Caco-2 (cell line): ENCODE data around the gene ECE2. TPM values are rescaled to one million over a fixed set of nuclear protein-coding genes. Genes with fewer than 3 reads are reported as not detected.

Source experiments
- BruUV-seq: library from RNA; stranded (reverse); fragments of 400-500 nt; replicated peaks from 2 replicates; lab custom pipeline; 2021; lab: Mats Ljungman, UMichigan
- CTCF ChIA-PET: fragments of 300-600 bp; sonication (Branson Sonifier 250); formaldehyde crosslinking; loops from one replicate; lab custom pipeline; 2022; ENCODE audit warnings: antibody characterized with exemption; lab: Charles Lee
- POLR2A ChIA-PET: fragments of 300-600 bp; sonication (Branson Sonifier 250); formaldehyde crosslinking; loops from one replicate; lab custom pipeline; 2022; ENCODE audit warnings: antibody characterized with exemption; lab: Charles Lee
- DNase-seq, 2 experiments: peaks; one replicate each; pipeline versions ENCODE4 v3.0.0 to v3.0.0-alpha.2; 2020 to 2022
- H3K27me3 ChIP-seq: replicated peaks from 2 replicates; pipeline ENCODE4 v1.6.0; 2011; ENCODE audit warnings: low read length; ENCODE audit not compliant: control insufficient read depth, insufficient read depth
- H3K36me3 ChIP-seq: 2 replicates; pipeline ENCODE4 v1.5.1; 2011; ENCODE audit warnings: low read length; ENCODE audit not compliant: control insufficient read depth, insufficient read depth
- H3K4me1 ChIP-seq: fragments of 250-450 bp; sonication (Bioruptor Pico); 2 replicates; pipeline ENCODE4 v1.5.1; 2020; ENCODE audit warnings: mild to moderate bottlenecking
- H3K4me3 ChIP-seq: 2 replicates; pipeline ENCODE4 v1.5.1; 2011; ENCODE audit warnings: low read depth, mild to moderate bottlenecking, control low read depth, low read length
- H3K9me3 ChIP-seq: fragments of 250-450 bp; sonication (Bioruptor Pico); 2 replicates; pipeline ENCODE4 v1.5.1; 2020; ENCODE audit warnings: mild to moderate bottlenecking, moderate library complexity
- H3K27ac Mint-ChIP-seq: one replicate; pipeline ENCODE4 v1.8.0; 2022; ENCODE audit warnings: mixed read lengths; ENCODE audit not compliant: unreplicated experiment
- H3K27me3 Mint-ChIP-seq: one replicate; pipeline ENCODE4 v1.8.0; 2022; ENCODE audit warnings: mixed read lengths; ENCODE audit not compliant: insufficient read depth, unreplicated experiment
- H3K36me3 Mint-ChIP-seq: one replicate; pipeline ENCODE4 v1.8.0; 2022; ENCODE audit warnings: mild to moderate bottlenecking, mixed read lengths; ENCODE audit not compliant: insufficient read depth, unreplicated experiment
- H3K4me1 Mint-ChIP-seq: one replicate; pipeline ENCODE4 v1.8.0; 2022; ENCODE audit warnings: low read depth, mixed read lengths; ENCODE audit not compliant: unreplicated experiment
- H3K4me3 Mint-ChIP-seq: one replicate; pipeline ENCODE4 v1.8.0; 2022; ENCODE audit warnings: mild to moderate bottlenecking, moderate library complexity, mixed read lengths; ENCODE audit not compliant: unreplicated experiment
- H3K9me3 Mint-ChIP-seq: one replicate; pipeline ENCODE4 v1.8.0; 2022; ENCODE audit warnings: mixed read lengths; ENCODE audit not compliant: unreplicated experiment
- intact Hi-C: fragments of 100-400 bp; cut with micrococcal nuclease; formaldehyde crosslinking; loops from one replicate; pipeline ENCODE4 v1.10.0; 2022; ENCODE audit not compliant: unreplicated experiment
- total RNA-seq: library from RNA; stranded (reverse); gene quantifications from 2 replicates; pipeline ENCODE4 v1.2.3, GENCODE V29; 2022
- TF ChIP-seq, protein P1 (sequence below), 2 experiments: fragments of 200-600 bp in 1 of 2; IDR thresholded peaks; 1 replicate in 1 of 2; 2 replicates in 1 of 2; pipeline versions ENCODE4 v1.5.1 to v1.8.0; 2011 to 2022; ENCODE audit warnings: antibody characterized with exemption in 1 of 2, control low read depth in 1 of 2, inconsistent platforms in 1 of 2, low read depth in 1 of 2, low read length in 1 of 2, mild to moderate bottlenecking in 1 of 2, moderate library complexity in 1 of 2; ENCODE audit not compliant: insufficient read depth in 1 of 2, severe bottlenecking in 1 of 2, unreplicated experiment in 1 of 2

ECE2 gene
- total RNA-seq, 1 experiment from 2014 or later, result not detected

GRCh38 chr3:184296616-184297015 is 20.8 kb downstream of the ECE2 start:
- Mint-ChIP-seq H3K27me3 (no peaks in the 10 kb centered on the region), H3K4me1 (no peaks in the 10 kb centered on the region), H3K27ac (no peak overlapping the region), H3K36me3 (peaks cover 31% of the 10 kb centered on the region), H3K9me3 (no peaks in the 10 kb centered on the region), H3K4me3 (no peak overlapping the region)
- POLR2A ChIA-PET, result no interaction called here
- Histone ChIP-seq H3K36me3 (no peaks in the 10 kb centered on the region), H3K4me3 (no peak overlapping the region), H3K4me1 (peaks cover 6% of the 10 kb centered on the region; the same call in 1 of the 2 replicates), H3K27me3 (no peaks in the 10 kb centered on the region), H3K9me3 (no peaks in the 10 kb centered on the region)
- CTCF ChIA-PET, result no interaction called here
- no TSS peak for BruUV-seq
- TF ChIP-seq, protein P1, sequence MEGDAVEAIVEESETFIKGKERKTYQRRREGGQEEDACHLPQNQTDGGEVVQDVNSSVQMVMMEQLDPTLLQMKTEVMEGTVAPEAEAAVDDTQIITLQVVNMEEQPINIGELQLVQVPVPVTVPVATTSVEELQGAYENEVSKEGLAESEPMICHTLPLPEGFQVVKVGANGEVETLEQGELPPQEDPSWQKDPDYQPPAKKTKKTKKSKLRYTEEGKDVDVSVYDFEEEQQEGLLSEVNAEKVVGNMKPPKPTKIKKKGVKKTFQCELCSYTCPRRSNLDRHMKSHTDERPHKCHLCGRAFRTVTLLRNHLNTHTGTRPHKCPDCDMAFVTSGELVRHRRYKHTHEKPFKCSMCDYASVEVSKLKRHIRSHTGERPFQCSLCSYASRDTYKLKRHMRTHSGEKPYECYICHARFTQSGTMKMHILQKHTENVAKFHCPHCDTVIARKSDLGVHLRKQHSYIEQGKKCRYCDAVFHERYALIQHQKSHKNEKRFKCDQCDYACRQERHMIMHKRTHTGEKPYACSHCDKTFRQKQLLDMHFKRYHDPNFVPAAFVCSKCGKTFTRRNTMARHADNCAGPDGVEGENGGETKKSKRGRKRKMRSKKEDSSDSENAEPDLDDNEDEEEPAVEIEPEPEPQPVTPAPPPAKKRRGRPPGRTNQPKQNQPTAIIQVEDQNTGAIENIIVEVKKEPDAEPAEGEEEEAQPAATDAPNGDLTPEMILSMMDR (IDR thresholded peaks at IDR 0.05; ENCODE audit: insufficient read depth in 1 of 2, low read depth in 1 of 2, low read length in 1 of 2, severe bottlenecking in 1 of 2, unreplicated experiment in 1 of 2), result no peak
- no peak for DNase-seq
- intact Hi-C loops, result no loop called here

GRCh38 chr3:184298759-184299487 is 23.1 kb downstream of the ECE2 start, which contains the start of gene PSMD2:
Gene PSMD2, plus strand, starts transcription at chr3:184299241. Its CDS starts 26 bp downstream, at chr3:184299267.
- Mint-ChIP-seq H3K4me3 (peak within 1 kb of the TSS; percentile 81), H3K27me3 (no peaks in the 10 kb centered on the region), H3K36me3 (peaks cover 45% of the 10 kb centered on the region), H3K9me3 (no peaks in the 10 kb centered on the region), H3K27ac (peak within 1 kb of the TSS; percentile 80), H3K4me1 (no peaks in the 10 kb centered on the region)
- ChIA-PET POLR2A (no interaction called here), CTCF (interaction anchor here (0.6 kb wide), 1 partner anchor 403 kb away, joined by 12 read pairs; no protein-coding TSS in a partner anchor)
- peak; percentile 97 for DNase-seq
- H3K36me3 ChIP-seq, result peaks cover 5% of the 10 kb centered on the region
- TF ChIP-seq, protein P1 (IDR thresholded peaks at IDR 0.05; ENCODE audit: insufficient read depth in 1 of 2, low read depth in 1 of 2, low read length in 1 of 2, severe bottlenecking in 1 of 2, unreplicated experiment in 1 of 2), result no peak
- intact Hi-C loops, result loop anchor here (1.0 to 2.0 kb wide), 3 partner anchors 15 to 124 kb away; partner anchors contain the start of genes AP2M1, EEF1AKMT4 and EIF4G1
- H3K4me1 ChIP-seq, result peaks cover 6% of the 10 kb centered on the region; the same call in 1 of the 2 replicates
- H3K27me3 ChIP-seq, result no peaks in the 10 kb centered on the region
- no TSS peak for BruUV-seq
- H3K9me3 ChIP-seq, result no peaks in the 10 kb centered on the region
- H3K4me3 ChIP-seq, result peak within 1 kb of the TSS; percentile 77

DNA sequence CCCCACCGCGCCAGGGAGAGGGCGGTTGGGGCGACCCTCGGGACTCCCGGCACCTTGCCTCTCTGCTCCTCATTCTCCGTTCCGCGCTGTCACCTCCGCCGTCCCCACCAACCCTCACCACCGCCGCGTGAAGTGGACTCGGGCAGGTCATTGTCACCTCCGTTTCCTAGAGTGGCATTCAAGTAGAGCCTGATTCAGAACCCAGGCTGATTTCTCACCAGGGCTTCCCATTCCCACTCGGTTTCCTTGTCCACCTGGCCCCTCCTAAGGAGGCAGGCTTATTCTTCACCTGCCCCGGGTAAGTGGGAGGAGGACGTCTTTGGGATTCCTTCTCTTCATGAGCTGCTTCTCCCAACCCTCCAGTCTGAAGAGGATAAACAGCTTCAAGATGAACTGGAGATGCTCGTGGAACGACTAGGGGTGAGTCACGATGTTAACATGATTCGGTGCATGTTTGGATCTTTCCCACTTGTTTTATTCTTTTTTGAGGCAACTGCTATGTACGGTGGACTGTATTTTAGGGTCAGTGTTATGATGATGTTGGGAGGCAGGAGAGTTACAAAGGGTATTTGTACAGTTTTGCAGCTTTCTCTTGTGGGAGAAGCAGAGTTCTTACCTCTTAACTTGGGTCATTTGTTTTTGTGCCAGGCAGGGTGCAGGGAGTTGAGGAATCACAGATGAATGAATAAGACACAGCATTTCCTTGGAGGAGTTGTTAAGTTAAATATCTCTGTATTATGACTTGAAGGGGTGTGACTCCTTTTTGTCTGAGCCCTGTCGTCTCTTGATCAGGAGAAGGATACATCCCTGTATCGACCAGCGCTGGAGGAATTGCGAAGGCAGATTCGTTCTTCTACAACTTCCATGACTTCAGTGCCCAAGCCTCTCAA is 23.9 kb downstream of the ECE2 start:
- Histone ChIP-seq H3K36me3 (peaks cover 7% of the 10 kb centered on the region), H3K4me1 (peaks cover 6% of the 10 kb centered on the region; the same call in 1 of the 2 replicates), H3K9me3 (no peaks in the 10 kb centered on the region), H3K4me3 (peak overlapping the region; percentile 77), H3K27me3 (no peaks in the 10 kb centered on the region)
- BruUV-seq, result TSS peak; percentile 40
- Mint-ChIP-seq H3K4me3 (peak overlapping the region; percentile 81), H3K27ac (peak overlapping the region; percentile 80), H3K27me3 (no peaks in the 10 kb centered on the region), H3K4me1 (no peaks in the 10 kb centered on the region), H3K9me3 (no peaks in the 10 kb centered on the region), H3K36me3 (peaks cover 52% of the 10 kb centered on the region)
- POLR2A ChIA-PET, result no interaction called here
- no peak for DNase-seq
- intact Hi-C loops, result loop anchor here (1.0 to 2.0 kb wide), 2 partner anchors 15 to 125 kb away; partner anchors contain the start of genes AP2M1 and EIF4G1
- TF ChIP-seq, protein P1 (IDR thresholded peaks at IDR 0.05; ENCODE audit: insufficient read depth in 1 of 2, low read depth in 1 of 2, low read length in 1 of 2, severe bottlenecking in 1 of 2, unreplicated experiment in 1 of 2), result no peak
- CTCF ChIA-PET, result interaction anchor here (0.6 kb wide), 1 partner anchor 404 kb away, joined by 12 read pairs; no protein-coding TSS in a partner anchor
